Activated B cell treated with CpG ODN at 0.5 μM for 24 hours (primary cell): ENCODE data around the gene PATL2. TPM values are rescaled to one million over a fixed set of nuclear protein-coding genes. Genes with fewer than 3 reads are reported as not detected.
A peak's percentile ranks its signal among the peaks of the same experiment; 100 is the strongest.

Experiments
- ATAC-seq: fragments of 200-7000 bp; cut with Tn5 transposase; one replicate; pipeline ENCODE4 v1.10.0; 2021; ENCODE audit warnings: low read depth, mild to moderate bottlenecking, moderate library complexity
- CTCF ChIA-PET: fragments of 350-600 bp; sonication (Branson Sonifier 250); formaldehyde crosslinking; loops from one replicate; lab custom pipeline; 2021; ENCODE audit warnings: antibody characterized with exemption; lab: Charles Lee
- POLR2A ChIA-PET: fragments of 350-600 bp; sonication (Branson Sonifier 250); formaldehyde crosslinking; loops from one replicate; lab custom pipeline; 2021; ENCODE audit warnings: antibody characterized with exemption; lab: Charles Lee
- DNase-seq: peaks from one replicate; pipeline ENCODE4 v3.0.0; 2022
- H3K27ac Mint-ChIP-seq: one replicate; pipeline ENCODE4 v1.8.0; 2020; ENCODE audit warnings: mixed read lengths
- H3K27me3 Mint-ChIP-seq: one replicate; pipeline ENCODE4 v1.8.0; 2021; ENCODE audit warnings: mixed read lengths
- H3K36me3 Mint-ChIP-seq: one replicate; pipeline ENCODE4 v1.8.0; 2021; ENCODE audit warnings: low read depth, mixed read lengths
- H3K4me1 Mint-ChIP-seq: one replicate; pipeline ENCODE4 v1.8.0; 2021; ENCODE audit warnings: mixed read lengths
- H3K4me3 Mint-ChIP-seq: one replicate; pipeline ENCODE4 v1.8.0; 2020; ENCODE audit warnings: mild to moderate bottlenecking, mixed read lengths
- H3K9me3 Mint-ChIP-seq: one replicate; pipeline ENCODE4 v1.8.0; 2020; ENCODE audit warnings: mixed read lengths
- CTCF ChIP-seq: fragments of 200-600 bp; IDR thresholded peaks from one replicate; pipeline ENCODE4 v1.8.0; 2022; ENCODE audit warnings: antibody characterized with exemption, mild to moderate bottlenecking
- intact Hi-C: fragments of 100-400 bp; cut with micrococcal nuclease; formaldehyde crosslinking; loops from one replicate; pipeline ENCODE4 v1.15.1; 2024
- total RNA-seq: library from RNA; stranded (reverse); gene quantifications from 2 replicates; pipeline ENCODE4 v1.2.3, GENCODE V29; 2022

Gene PATL2
- total RNA-seq, 1 donor from 2014 or later = 27.2 TPM

DNA sequence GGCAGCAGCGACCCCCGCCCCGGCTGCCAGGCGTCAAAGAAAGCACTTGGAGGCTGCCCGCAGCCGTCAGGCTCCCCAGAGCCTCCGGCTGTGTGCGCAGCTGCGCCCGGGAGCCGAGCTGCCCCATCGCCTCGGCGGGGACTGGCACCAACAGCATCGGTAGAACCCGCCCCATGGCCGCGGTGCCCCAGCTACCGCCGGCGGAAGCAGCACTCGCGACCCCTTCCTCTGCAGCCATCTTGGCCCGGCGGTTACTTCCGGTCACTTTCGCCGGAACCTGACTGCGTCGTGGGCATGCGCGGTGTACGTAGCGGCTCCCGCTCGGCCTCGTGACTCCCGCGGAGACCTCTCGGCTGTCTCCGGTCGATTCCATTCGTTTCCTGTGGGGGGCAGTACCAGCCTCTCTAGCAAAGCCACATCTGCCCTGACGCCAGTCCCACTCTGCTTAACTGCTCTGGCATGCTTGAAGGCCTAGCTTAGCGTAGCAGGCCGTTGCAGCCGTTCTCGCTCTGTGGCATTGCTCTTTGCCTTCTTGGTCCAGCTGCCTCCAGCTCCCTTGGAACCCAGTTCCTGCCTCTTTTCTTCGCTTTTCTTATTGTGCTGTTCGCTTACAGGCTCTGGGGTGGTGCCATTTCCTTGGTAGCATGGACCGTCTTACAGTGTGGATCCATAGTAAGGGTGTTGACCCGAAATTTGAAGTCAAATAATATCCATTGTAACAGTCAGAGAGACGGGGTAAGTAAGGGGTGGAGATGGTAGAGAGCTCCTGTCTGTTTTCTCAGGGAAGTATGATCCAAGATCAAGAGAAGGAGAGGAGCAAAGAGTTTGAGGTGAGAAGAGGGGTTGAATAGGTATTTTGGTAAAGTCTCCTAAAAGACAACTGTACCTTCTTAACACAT lies 47.5 kb downstream of the PATL2 start, which contains the start of gene SPG11:
Gene SPG11, minus strand, starts transcription at position 253 of the 899 bp plus-strand sequence. Its CDS starts 15 bp downstream, at position 238.
- DNase-seq (peak; percentile 88), ATAC-seq (peak; percentile 83)
- H3K27ac Mint-ChIP-seq = peak within 1 kb of the TSS; percentile 99
- no peaks in the 10 kb centered on the region for H3K27me3 Mint-ChIP-seq
- H3K4me3 Mint-ChIP-seq = peak within 1 kb of the TSS; percentile 98
- intact Hi-C loops = loop anchor here (1.0 to 5.0 kb wide), 10 partner anchors 14 to 374 kb away; no protein-coding TSS in a partner anchor
- H3K9me3 Mint-ChIP-seq = no peaks in the 10 kb centered on the region
- H3K36me3 Mint-ChIP-seq = peaks cover 20% of the 10 kb centered on the region
- ChIA-PET POLR2A (interaction anchor here (0.6 to 10.4 kb wide), 28 partner anchors 7 to 918 kb away, joined by 3 to 1048 read pairs (median 4); partner anchors contain the start of genes B2M, EIF3J, ELL3 and PATL2), CTCF (interaction anchor here (0.6 to 6.9 kb wide), 20 partner anchors 9 to 385 kb away, joined by 3 to 239 read pairs (median 5); partner anchors contain the start of genes B2M, PATL2 and TRIM69)
- H3K4me1 Mint-ChIP-seq = peaks cover 58% of the 10 kb centered on the region
- TF ChIP-seq CTCF = no peak

GRCh38 chr15:44662478-44663409 lies 48.4 kb downstream of the PATL2 start:
- Mint-ChIP-seq H3K9me3 (no peaks in the 10 kb centered on the region), H3K36me3 (peaks cover 25% of the 10 kb centered on the region), H3K4me1 (peaks cover 51% of the 10 kb centered on the region), H3K4me3 (peak overlapping the region; percentile 98), H3K27ac (peak overlapping the region; percentile 99), H3K27me3 (no peaks in the 10 kb centered on the region)
- TF ChIP-seq CTCF = no peak
- ATAC-seq (peak; percentile 60), DNase-seq (peak; percentile 74)
- intact Hi-C loops = loop anchor here (1.0 to 5.0 kb wide), 10 partner anchors 15 to 375 kb away; no protein-coding TSS in a partner anchor
- ChIA-PET CTCF (interaction anchor here (0.9 to 6.9 kb wide), 16 partner anchors 15 to 386 kb away, joined by 3 to 239 read pairs (median 5); partner anchors contain the start of genes B2M, PATL2 and TRIM69), POLR2A (interaction anchor here (0.6 to 10.4 kb wide), 25 partner anchors 8 to 917 kb away, joined by 3 to 1048 read pairs (median 5); partner anchors contain the start of genes B2M, EIF3J, ELL3 and PATL2)

DNA sequence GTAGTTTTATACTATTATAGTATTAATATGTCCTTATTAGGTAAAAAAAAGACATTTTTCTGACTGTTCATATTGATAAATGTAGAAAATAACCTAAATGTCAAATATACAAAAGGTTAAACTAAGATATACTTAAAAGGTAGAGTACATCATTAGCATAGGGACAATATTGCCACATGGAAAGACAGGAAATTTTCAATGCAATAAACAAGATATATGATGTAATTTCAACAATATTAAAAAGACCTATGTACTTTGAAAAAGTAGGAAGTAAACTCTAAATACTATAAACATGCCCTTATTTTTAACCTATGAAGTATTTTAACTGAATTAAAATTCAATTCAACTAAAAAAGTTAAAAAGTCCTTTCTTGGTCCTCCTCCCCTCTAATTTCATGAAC lies 49.5 kb downstream of the PATL2 start:
- H3K27me3 Mint-ChIP-seq = no peaks in the 10 kb centered on the region
- H3K36me3 Mint-ChIP-seq = peaks cover 35% of the 10 kb centered on the region
- ChIA-PET POLR2A (interaction anchor here (9.4 to 10.4 kb wide), 2 partner anchors 52 to 70 kb away, joined by 798 to 1048 read pairs; partner anchors contain the start of genes B2M, PATL2 and TRIM69), CTCF (interaction anchor here (1.1 to 6.9 kb wide), 3 partner anchors 55 to 456 kb away, joined by 3 to 239 read pairs (median 202); partner anchors contain the start of genes B2M, PATL2 and TRIM69)
- no peaks in the 10 kb centered on the region for H3K9me3 Mint-ChIP-seq
- H3K27ac Mint-ChIP-seq = peak overlapping the region; percentile 82
- intact Hi-C loops = loop anchor here (5.0 kb wide), 2 partner anchors 34 to 376 kb away; no protein-coding TSS in a partner anchor
- H3K4me3 Mint-ChIP-seq = peak overlapping the region; percentile 64
- H3K4me1 Mint-ChIP-seq = peaks cover 44% of the 10 kb centered on the region
- ATAC-seq (no peak), DNase-seq (no peak)
- TF ChIP-seq CTCF = no peak

GRCh38 chr15:44659056-44659455 lies 52.1 kb downstream of the PATL2 start:
- peaks cover 48% of the 10 kb centered on the region for H3K36me3 Mint-ChIP-seq
- ChIA-PET CTCF (no interaction called here), POLR2A (interaction anchor here (9.4 to 10.4 kb wide), 2 partner anchors 55 to 72 kb away, joined by 798 to 1048 read pairs; partner anchors contain the start of genes B2M, PATL2 and TRIM69)
- no peak overlapping the region for H3K4me3 Mint-ChIP-seq
- no peak for TF ChIP-seq CTCF
- no peak overlapping the region for H3K27ac Mint-ChIP-seq
- intact Hi-C loops = loop anchor here (2.0 kb wide), 1 partner anchor 18 kb away; no protein-coding TSS in a partner anchor
- H3K9me3 Mint-ChIP-seq = no peaks in the 10 kb centered on the region
- DNase-seq (no peak), ATAC-seq (no peak)
- no peaks in the 10 kb centered on the region for H3K27me3 Mint-ChIP-seq
- H3K4me1 Mint-ChIP-seq = peaks cover 29% of the 10 kb centered on the region
